ENCODE measurements around the gene CIPC.

The CIPC gene

DNA sequence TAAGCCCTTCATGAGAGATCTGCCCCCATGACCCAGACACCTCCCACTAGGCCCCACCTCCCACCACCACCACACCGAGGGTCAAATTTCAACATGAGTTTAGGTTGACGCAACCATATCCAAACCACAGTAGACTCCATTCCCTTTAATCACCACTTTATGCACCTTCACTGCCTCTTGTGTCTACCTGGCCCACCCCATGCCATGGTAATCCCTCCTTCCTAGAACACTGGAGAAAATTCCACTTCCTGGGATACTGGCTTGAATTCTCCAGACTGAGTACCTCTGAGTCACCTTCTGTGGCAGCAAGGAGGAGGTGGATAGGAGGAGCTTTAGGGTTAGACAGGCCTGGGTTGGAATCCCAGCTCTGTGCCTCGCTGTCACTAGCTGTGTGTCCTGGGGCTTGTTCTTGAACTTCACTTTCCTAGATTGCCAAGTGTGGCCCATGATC lies 26.1 kb upstream of the CIPC start:
- no peak for DNase-seq

DNA sequence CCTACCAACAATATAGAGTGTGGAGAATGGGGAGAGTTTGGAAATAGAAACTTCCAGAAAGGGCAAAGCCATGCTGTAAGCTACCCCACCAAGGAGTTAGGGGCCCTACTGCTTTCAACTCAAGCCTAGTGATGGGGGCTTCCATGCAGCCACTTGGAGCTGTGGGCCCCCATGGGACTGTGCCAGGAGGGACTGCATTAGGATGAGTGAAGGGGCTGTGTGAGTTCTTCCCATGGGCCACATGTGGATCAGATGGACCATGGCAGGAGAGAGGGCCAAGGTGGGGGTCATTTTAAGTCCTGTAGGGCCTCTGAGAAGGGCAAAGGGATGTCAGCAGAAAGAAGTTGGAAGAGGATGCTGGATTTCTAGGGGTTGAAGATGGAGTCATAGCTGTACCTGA lies 23.1 kb upstream of the CIPC start:
- DNase-seq: no peak

DNA sequence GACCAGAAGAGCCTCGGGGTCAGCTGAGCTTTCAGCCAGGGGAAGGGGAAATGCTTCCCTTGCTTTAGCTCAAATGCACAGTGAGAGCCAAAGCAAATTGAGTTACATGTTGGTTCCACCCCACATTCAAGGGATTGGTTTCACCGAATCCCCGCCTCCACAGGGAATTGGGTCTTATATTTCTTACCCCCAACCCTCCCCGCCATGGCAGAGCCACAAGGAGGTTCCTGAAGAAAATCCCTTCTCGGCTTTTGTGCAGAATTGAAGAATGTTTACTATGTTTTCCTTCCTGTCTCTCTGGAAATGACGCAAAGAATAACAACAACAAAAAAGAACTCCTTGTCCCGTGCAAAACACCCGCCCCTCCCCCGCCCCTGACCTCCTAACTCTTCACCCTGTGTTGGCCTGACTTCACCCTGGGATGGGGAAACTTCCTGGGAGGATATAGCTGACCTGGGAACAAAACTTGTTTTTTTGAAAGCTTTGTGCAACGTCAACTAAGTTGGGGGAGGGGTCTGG lies 21.9 kb upstream of the CIPC start:
- DNase-seq: no peak

DNA sequence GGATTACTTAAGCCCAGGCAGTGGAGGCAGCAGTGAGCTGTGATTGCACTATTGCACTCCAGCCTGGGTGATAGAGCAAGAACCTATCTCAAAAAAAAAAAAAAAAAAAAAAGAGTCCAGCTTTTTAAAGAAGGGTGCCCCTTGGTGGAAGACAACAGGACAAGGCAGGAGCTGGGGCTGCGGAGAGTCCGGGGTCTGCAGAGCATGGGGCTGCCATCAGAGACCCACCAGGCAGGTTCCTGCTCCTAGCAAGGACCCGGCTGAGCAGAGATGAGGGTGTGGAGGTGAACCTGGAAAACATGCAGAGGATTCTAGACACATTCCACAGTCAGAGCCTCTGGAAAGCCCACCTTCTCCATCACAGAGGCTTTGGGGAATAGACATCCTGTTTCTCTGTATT lies 21.0 kb upstream of the CIPC start:
- no peak for DNase-seq

DNA sequence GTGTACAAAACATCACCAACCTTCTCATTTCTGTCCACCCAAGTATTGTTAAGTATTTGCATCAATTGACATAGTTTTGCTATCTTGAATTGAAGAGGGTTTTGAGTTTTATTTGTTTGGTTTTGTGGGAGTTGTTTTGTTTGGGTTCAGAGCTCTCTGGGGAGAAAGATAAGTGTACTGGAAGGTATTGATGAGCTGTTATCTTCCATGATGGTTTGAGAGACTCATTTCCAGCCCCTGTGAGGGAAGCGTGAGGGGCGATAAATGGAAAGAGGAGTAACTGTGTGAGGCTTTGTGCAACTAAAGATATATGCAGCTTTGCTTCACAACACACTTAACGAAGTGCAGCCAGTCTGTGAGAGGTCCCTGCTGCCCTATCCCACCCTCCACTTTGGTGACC lies 15.7 kb upstream of the CIPC start:
- DNase-seq: no peak

DNA sequence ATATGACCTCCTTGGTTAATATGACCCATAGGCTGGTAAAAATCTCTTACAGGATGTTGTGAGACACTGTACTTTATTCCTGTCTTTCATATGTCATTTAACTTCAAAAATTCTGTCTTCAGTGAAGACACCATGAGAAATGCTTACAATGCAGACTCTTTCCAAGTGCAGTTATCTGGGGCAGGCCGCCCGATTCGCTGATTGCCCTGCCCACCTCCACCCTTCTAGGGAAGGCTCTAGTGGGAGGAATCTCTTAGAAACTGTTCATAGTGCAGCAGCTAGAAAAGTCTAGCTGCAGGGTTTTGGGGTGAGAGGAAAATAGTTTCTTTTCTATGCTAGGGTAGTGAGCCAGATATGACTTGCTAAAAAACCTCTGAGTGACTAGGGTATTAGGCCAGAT lies 15.0 kb upstream of the CIPC start:
- DNase-seq: no peak

DNA sequence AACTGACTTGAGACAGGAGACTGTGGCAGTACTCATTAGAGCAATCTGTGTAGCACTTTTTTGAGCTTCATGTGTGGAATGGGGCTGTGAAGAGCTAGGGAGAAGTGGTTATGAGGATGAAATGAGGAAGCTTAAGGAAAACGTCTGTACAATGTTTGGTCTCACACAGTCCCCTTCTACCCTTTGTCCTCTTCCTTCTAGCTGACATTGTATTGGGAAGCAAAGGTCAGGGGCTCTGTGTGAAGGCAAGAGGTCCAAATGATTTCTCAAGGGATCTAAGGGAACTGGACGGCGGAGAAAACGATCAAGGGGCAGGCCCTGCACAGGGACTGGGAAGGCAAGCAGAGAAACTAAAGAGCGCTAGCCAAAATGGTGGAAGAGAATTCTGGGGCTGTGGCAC lies 13.1 kb upstream of the CIPC start:
- no peak for DNase-seq

DNA sequence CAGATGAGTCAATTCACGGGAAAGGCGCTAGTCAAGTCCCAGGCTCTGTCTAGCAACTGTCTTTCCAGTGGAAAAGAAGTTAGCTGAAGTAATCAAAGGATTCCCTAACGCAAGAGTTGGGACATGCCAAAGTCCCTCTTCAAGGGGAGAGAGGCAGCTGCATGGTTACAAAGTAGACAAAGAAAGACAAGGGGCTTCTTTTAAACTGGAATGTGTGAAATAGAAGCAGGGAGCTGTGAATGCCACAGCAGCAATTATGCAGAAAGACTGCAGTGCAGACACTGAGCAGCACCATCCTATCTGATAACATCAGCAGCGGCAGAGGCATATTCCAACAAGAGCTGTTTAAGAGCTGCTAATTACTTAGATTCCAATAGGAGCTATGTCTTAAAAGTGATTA lies 12.5 kb upstream of the CIPC start:
- no peak for DNase-seq

DNA sequence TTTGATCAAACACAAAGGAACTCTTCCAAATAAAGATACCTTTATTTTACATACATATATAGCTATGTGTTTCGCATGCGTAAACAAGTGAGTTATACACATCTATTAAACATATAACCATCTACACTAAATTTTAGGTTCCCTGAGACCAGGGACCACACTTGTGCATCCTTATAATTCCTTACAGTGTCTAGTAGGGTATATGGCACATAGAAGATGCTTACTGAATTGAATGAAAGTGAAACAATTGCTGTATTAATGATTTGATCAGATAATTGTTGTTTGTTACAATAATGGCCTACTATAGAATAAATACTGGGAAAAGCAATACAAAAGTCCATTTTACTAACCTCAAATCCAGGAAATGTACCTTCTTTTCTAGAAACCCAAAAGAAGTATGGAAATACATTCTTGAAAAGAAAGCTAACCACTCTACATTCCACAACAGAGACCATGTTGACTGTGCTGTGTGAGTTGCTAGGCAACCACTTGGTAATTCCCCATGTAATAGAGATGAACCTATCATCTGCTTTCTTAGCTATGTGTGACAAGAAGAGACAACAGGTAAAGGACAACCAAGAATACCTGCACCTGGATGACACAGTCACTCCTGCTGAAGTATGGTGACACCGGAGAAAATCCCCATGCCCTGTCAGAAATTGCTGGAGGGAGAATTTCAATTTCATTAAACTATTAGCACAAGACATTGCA lies 11.9 kb upstream of the CIPC start:
- no peak for DNase-seq

DNA sequence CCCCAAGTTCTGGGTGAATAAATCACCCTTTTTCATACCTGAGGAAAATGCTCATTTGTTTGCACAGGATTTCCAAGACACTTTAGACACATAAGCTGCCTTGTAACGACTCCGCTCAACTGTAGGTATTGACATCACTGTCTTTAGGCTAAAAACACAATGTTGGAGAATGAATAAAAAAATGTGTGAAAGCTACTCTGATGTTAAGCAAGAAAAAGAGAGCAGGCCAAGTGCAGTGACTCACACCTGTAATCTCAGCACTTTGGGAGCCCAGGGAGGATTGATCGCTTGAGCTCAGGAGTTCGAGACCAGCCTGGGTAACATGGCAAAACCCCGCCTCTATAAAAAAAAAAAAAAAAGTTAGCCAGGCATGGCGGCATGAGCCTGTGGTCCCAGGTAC lies 11.1 kb upstream of the CIPC start:
- DNase-seq: no peak

DNA sequence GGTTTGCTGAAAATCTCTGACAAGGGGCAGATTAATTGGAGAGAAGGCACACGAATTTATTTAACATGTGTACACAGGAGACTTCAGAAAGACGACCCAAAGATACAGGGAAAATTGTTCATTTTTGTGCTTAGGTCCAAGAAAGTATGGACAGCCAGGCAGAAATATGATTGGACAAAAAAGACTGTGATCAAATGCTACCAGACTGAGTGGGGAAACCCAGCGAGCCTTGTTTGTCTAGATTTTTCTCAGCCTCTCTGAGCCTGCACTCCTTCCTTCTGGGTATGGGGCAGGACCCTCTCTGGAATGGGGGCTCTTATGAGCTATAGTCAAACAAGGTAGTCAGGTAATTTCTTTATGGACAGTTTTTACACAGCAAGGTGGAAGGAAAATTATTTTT lies 10.4 kb upstream of the CIPC start:
- DNase-seq: no peak

DNA sequence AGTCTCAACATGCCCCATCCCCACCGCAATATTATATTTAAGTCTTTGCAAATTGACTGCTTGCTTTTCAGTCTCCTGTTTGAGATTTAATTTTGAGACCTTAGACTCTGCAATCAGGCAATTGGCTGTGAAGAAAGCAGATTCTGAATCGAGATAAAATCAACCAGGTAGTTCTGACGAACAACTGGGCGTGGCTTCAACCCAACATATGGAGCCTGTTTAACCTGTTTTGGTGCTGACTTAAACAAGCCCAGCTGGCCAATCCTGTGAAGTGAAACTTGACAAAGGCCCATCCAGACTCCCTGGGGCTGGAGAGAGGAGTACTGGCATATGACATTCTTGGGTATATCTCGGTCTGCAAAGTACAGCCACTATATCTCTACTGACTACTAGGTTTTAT lies 9.8 kb upstream of the CIPC start:
- no peak for DNase-seq

DNA sequence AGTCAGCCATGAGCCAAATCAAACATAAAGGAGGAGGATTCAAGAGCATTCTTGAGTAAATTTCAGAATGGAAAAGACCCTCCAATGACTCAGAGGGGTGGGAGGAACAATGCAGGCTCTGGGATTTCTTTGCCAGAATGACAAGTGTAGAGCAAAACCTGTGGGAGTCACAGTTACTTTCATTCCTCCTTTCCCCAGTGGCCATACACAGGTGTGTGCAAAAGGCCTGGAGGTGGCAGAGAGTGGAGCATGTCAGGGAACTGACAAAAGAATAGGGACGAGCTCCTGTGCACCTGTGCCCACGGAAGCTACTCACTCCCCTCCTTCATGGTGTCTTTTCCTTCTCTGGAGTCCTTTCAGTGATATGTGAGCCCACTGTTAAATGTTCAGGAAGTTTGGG lies 9.4 kb upstream of the CIPC start:
- no peak for DNase-seq

DNA sequence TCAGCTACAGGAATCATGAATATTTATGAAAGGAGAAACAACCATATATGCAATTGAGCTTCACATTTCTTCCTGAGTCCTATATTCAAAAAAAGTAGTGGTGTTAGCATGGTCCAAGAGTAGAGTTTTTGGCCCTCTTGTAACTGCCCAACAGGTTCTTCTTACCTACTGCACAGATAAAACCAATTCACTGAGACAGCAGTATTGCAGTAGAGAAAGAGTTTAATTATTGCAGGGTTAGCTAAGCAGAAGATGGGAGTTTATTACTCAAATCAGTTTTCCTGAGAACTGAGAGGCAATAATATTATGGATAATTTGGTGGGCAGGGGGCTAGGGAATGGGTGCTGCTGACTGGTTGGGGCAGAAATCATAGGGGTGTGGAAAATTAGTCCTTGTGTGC lies 6.5 kb upstream of the CIPC start:
- no peak for DNase-seq

DNA sequence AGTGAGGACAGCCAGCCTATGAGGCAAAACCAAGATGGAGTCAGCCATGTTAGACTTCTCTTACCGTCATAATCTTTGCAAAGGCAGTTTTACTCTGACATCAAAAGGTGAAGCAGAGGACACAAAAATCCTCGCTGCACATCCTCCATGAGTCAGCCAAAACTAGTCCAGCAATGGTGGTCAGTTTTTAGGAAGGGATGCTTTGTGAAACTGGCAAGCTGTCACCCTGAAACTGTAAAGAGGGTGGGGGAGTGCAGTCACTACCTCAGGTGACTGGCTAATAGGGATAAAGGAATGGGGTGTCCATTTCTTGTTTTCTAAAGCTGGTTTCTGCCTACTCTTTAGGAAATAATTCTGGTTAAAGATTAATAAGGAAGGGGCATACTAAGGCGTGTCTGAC lies 5.4 kb upstream of the CIPC start:
- no peak for DNase-seq

DNA sequence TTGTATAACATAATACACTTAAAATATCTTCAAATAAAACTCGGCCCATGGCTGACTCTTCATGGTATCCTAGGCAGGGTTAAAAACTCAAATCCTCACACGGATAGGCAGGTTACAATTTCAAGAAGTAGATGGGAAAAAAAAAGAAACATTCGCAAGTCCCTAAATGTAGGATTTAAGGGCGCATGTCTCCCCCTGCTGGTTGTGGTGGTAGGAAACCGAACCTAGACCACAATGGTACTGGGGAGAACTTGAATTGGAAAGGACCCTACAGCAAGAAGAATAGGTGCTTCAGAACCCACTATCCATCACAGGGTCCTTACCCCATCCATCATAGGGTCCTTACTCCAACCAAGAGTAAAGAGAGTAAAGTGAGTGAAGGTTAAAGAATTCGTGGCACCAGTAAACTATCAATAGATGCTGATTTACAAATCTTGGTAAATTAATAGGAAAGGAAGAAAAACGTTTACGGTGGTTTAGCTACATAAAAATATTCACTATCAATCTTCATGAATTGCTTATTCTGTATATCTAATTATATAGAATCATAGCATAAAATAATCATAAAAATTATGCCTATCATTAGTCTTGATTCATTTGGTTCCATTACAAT lies 3.3 kb upstream of the CIPC start:
- DNase-seq: peak; percentile 77

DNA sequence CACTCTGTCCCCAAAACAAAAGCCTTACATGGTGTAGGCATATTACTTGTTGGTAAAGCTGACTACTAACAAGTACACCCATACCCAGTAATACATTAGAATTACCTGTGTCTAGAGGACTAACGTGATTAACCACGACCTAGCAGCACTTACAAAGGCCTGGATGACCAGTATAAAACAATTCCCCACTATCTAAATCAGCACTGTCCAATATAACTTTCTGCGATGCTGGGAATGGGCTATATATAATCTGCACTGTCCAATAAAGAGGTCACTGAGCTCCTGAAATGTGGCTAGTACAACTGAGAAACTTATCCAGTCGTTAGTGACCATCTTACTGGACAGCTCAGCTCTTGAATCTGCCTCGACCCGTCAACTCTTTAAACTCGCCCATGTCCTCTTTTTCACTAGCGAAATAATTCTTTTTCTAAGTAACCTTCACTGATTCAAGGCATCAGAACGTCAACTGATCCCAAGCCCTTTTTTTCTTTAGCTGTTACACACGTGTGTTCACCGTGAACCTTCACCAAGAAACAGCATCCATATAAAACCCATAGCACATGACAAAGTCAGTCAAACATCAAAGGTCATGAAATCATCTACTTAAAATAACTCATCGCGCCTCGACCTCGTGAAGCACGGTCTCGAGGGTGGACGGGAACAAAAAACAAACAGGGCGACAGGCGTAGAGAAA lies 905 bp upstream of the CIPC start:
- no peak for DNase-seq

DNA sequence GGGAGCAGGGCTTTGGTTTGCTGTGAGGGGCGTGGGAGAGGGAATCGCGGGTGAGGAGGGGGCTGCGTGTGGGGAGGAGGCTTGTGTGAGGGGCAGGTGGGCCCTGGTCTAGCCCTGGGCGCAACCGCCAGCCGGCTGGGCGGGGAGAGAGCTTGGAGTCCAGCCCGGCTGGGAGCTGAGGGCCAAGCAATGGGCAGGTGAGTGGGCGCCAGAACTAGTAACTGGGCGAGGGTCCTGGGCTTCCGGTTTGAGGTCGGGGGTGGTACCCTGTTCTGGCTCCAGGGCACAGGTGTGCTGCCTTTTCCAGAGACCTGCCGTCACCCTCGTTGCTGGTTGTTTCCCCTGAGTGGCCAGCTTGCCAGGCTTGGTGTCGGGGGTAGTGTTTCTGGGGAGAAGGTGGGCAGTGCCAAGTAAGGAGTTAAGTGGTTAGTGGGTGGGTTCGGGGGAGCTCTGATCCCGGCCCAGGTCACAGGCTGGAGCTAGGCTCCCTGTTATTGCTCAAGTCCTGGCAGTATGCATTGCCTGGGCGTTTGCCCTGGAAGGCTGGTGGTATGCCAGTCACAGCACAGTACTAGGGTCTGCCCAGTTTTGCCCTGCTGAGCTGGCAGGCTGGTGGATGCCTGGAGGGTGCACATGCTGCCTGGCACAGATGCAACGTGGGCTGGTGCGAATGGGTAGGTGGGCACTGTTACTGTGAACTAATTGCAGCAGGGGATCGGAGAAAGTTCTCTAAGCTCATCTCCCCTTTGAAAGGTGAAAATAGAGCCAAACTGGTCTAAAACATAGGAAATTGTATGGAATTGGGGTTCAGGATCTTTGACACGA lies 683 bp downstream of the CIPC start:
- DNase-seq: no peak

DNA sequence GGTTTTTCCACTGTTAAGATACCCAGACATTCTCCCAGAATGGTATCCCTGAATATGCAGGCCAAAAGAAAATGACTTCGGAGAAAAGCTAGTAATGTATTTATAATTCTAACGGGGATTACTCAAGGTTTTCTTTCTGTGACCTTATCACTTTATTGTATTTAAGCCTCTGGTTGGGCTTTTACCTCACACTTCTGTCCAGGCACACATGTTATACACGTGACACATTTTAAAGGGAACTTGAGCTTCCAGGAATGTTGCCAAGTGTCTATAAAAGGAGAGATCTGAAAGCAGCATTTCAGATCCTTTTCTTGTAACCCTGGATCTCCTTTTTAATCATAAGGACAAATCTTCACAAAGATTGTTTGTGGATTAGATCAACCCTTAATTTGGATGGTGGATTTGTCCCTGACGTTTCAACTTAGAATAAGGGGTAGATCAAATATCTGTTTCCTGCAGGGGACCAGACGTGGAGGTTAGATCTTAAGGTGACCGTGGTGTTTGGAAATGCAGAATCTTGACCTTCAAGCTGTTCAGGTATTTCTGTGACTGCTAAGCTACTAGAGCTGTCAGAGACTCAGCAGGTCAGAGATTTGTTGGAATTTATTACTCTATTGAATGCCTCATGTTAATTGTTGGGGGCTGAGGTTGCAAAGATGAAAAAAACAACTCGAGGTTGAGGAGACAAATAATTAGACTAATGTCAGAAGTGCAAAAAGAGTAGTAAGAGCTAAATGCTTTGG lies 1.5 kb downstream of the CIPC start:
- DNase-seq: no peak

DNA sequence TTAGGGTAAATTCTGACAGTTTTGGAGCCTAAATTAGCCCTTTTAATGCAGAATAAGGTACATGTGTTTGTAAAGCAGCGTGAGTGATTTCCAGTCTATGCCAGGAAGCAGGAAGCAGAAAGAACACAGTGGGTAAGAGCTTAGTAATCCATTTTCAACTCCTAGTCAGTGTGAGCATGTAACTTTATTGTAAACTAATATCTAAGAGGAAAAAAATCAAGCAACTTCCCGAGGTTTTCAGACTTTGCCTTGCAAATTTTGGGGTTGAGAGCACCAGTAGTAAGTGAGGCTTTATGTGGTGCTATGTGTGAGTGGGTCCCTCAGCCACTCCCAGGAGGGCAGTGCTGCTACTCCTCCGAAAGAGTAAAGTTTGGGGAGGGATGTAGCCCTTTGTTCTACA lies 2.9 kb downstream of the CIPC start:
- DNase-seq: no peak

DNA sequence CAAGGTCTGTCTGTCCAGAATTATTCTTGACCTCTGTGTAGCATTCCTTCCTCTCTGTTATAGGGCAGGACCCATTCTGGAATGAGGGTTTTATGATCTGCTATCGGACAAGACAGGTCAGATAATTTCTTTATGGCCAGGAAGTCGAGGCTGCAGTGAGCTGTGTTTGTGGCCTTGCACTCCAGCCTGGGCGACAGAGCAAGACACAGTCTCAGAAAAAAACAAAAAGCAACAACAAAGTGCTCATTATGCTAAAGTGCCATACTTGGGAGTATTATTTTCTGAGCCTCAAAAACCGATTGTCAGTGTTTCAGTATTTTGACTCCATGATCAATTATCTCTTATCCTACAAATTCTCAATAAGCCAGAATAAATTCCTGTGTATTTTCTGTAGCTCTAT lies 4.1 kb downstream of the CIPC start:
- no peak for DNase-seq

DNA sequence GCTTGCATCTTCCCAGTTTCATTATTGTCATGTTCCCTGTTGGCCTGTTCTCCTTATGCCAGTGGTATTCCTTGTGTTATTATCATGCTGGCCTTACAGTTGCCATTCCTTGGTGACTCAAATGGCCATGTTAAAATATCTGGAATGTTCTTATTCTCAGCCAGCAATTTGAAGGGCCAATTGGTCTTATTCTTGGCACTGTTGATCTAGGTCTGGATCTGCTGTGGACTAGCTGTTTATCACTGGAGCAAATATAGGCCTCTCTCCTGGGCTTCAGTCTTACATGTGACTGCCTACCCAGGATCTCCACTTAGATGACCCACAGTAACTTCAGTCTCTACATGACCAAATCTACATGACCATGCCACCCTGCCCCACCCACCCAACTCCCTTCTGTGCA lies 5.4 kb downstream of the CIPC start:
- DNase-seq: no peak

DNA sequence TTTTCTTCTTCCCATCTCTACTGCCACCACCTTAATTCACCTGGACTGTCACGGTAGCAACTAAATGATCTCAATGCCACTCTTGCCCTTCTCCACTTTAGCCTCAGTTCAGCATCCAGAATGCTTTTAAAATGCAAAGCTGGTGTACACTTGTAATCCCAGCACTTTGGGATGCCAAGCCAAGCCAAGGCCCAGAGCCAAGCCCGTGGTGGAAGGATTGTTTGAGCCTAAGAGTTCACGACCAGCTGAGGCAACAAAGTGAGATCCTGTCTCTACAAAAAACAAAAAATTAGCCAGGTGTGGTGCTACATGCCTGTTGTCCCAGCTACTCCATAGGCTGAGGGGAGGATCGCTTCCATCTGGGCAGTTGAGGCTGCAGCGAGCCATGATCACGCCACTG lies 5.9 kb downstream of the CIPC start:
- DNase-seq: no peak
